IMR-90 (cell line): ENCODE results near the gene GPR3. TPM values are rescaled to one million over a fixed set of nuclear protein-coding genes. Genes with fewer than 3 reads are reported as not detected.

ENCODE experiments used
- ATAC-seq: fragments of 200-7000 bp; cut with Tn5 transposase; 2 replicates; pipeline ENCODE4 v1.9.1; 2020; ENCODE audit warnings: low read depth, mild to moderate bottlenecking, moderate library complexity
- BruUV-seq: library from RNA; stranded (reverse); fragments of 400-500 nt; replicated peaks from 2 replicates; lab custom pipeline; 2021; lab: Mats Ljungman, UMichigan
- CTCF ChIA-PET: fragments of 300-600 bp; formaldehyde crosslinking; extraction: SDS; loops from one replicate; lab custom pipeline; 2021; ENCODE audit warnings: antibody characterized with exemption; lab: Yijun Ruan, JAX
- POLR2A ChIA-PET: fragments of 300-600 bp; sonication (Branson Sonifier 250); formaldehyde crosslinking; loops from one replicate; lab custom pipeline; 2022; ENCODE audit warnings: antibody characterized with exemption; ENCODE audit not compliant: unreplicated experiment; lab: Charles Lee
- DNase-seq: peaks from one replicate; pipeline ENCODE4 v3.0.0; 2013
- H2AFZ ChIP-seq: replicated peaks from 2 replicates; pipeline ENCODE3; 2013; ENCODE audit warnings: low read length, mild to moderate bottlenecking; ENCODE audit not compliant: poor library complexity
- H2AK5ac ChIP-seq: 2 replicates; pipeline ENCODE4 v1.6.1; 2013; ENCODE audit warnings: low read depth, low read length, inconsistent platforms
- H2AK9ac ChIP-seq: replicated peaks from 2 replicates; pipeline ENCODE3; 2013; ENCODE audit warnings: mild to moderate bottlenecking, low read depth, low read length, moderate library complexity; ENCODE audit not compliant: poor library complexity
- H2BK120ac ChIP-seq: 2 replicates; pipeline ENCODE4 v1.6.1; 2013; ENCODE audit warnings: low read depth, low read length, inconsistent platforms
- H2BK15ac ChIP-seq: 3 replicates; pipeline ENCODE4 v1.6.1; 2013; ENCODE audit warnings: low read depth, low read length, inconsistent platforms
- H2BK20ac ChIP-seq: 2 replicates; pipeline ENCODE4 v1.6.1; 2013; ENCODE audit warnings: low read depth, mild to moderate bottlenecking, inconsistent platforms, low read length, moderate library complexity
- H2BK5ac ChIP-seq: 2 replicates; pipeline ENCODE4 v1.6.1; 2013; ENCODE audit warnings: mild to moderate bottlenecking, low read depth, low read length, inconsistent platforms; ENCODE audit not compliant: poor library complexity, severe bottlenecking
- H3K14ac ChIP-seq: replicated peaks from 2 replicates; pipeline ENCODE4 v1.6.1; 2013; ENCODE audit warnings: low read depth, low read length, inconsistent platforms
- H3K18ac ChIP-seq: 2 replicates; pipeline ENCODE4 v1.6.1; 2013; ENCODE audit warnings: low read depth, low read length, control low read depth
- H3K23ac ChIP-seq: 2 replicates; pipeline ENCODE4 v1.6.1; 2013; ENCODE audit warnings: low read depth, low read length, inconsistent platforms
- H3K27ac ChIP-seq: 2 replicates; pipeline ENCODE4 v1.5.1; 2013; ENCODE audit warnings: mild to moderate bottlenecking, control low read depth, low read length; ENCODE audit not compliant: insufficient read depth
- H3K27me3 ChIP-seq: 2 replicates; pipeline ENCODE4 v1.6.1; 2013; ENCODE audit warnings: low read length; ENCODE audit not compliant: control insufficient read depth, insufficient read depth
- H3K36me3 ChIP-seq: 2 replicates; pipeline ENCODE4 v1.6.1; 2013; ENCODE audit warnings: low read length, mixed read lengths; ENCODE audit not compliant: control insufficient read depth, insufficient read depth
- H3K4ac ChIP-seq: 2 replicates; pipeline ENCODE4 v1.6.1; 2013; ENCODE audit warnings: low read depth, low read length, inconsistent platforms
- H3K4me1 ChIP-seq: 2 replicates; pipeline ENCODE4 v1.6.1; 2013; ENCODE audit warnings: low read length, mixed read lengths; ENCODE audit not compliant: control insufficient read depth, insufficient read depth
- H3K4me2 ChIP-seq: 2 replicates; pipeline ENCODE4 v1.6.1; 2013; ENCODE audit warnings: low read depth, mild to moderate bottlenecking, control low read depth, low read length, moderate library complexity
- H3K4me3 ChIP-seq: 2 replicates; pipeline ENCODE4 v1.5.1; 2013; ENCODE audit warnings: low read depth, mild to moderate bottlenecking, control low read depth, low read length, moderate library complexity; ENCODE audit not compliant: insufficient read depth
- H3K56ac ChIP-seq: 2 replicates; pipeline ENCODE4 v1.6.1; 2013; ENCODE audit warnings: low read length, inconsistent platforms; ENCODE audit not compliant: insufficient read depth; ENCODE audit errors: extremely low read depth
- H3K79me1 ChIP-seq, 2 experiments: 2 replicates each; pipeline ENCODE4 v1.6.1; 2013; ENCODE audit warnings: low read length in 2 of 2, inconsistent platforms in 1 of 2, low read depth in 1 of 2
- H3K9ac ChIP-seq: 2 replicates; pipeline ENCODE4 v1.6.1; 2013; ENCODE audit warnings: low read depth, low read length, control low read depth
- H3K9me1 ChIP-seq: 2 replicates; pipeline ENCODE4 v1.6.1; 2013; ENCODE audit warnings: low read length, inconsistent platforms; ENCODE audit not compliant: insufficient read depth
- H3K9me3 ChIP-seq: 2 replicates; pipeline ENCODE4 v1.6.1; 2013; ENCODE audit warnings: low read length; ENCODE audit not compliant: control insufficient read depth, insufficient read depth
- H4K20me1 ChIP-seq: 2 replicates; pipeline ENCODE4 v1.6.1; 2013; ENCODE audit warnings: low read length, inconsistent platforms; ENCODE audit not compliant: insufficient read depth
- H4K5ac ChIP-seq: 2 replicates; pipeline ENCODE4 v1.6.1; 2013; ENCODE audit warnings: mild to moderate bottlenecking, low read depth, low read length, control low read depth
- H4K8ac ChIP-seq, 2 experiments: 2 replicates each; pipeline ENCODE4 v1.6.1; 2013; ENCODE audit warnings: low read depth in 2 of 2, low read length in 2 of 2, control low read depth in 1 of 2, inconsistent platforms in 1 of 2
- H4K91ac ChIP-seq: 2 replicates; pipeline ENCODE4 v1.6.1; 2013; ENCODE audit warnings: low read depth, low read length, inconsistent platforms; ENCODE audit not compliant: insufficient read depth
- BHLHE40 ChIP-seq: fragments of 150-350 bp; IDR thresholded peaks from 2 replicates; pipeline ENCODE4 v1.6.1; 2016; ENCODE audit warnings: mild to moderate bottlenecking, low read depth, low read length
- CEBPB ChIP-seq: IDR thresholded peaks from 2 replicates; pipeline ENCODE4 v1.6.1; 2012; ENCODE audit warnings: low read depth, low read length, improper control_type of control experiment
- ELK1 ChIP-seq: fragments of 150-350 bp; IDR thresholded peaks from 2 replicates; pipeline ENCODE4 v1.6.1; 2016; ENCODE audit warnings: low read depth, mild to moderate bottlenecking, low read length, moderate library complexity, borderline replicate concordance
- FOS ChIP-seq: fragments of 150-350 bp; IDR thresholded peaks from 2 replicates; pipeline ENCODE4 v1.6.1; 2016; ENCODE audit warnings: low read depth, low read length
- MAFK ChIP-seq: IDR thresholded peaks from 2 replicates; pipeline ENCODE4 v1.6.1; 2012; ENCODE audit warnings: low read depth, low read length, improper control_type of control experiment
- MAZ ChIP-seq: IDR thresholded peaks from 2 replicates; pipeline ENCODE4 v1.6.1; 2012; ENCODE audit warnings: low read depth, mild to moderate bottlenecking, low read length, improper control_type of control experiment, moderate library complexity, borderline replicate concordance
- NFE2L2 ChIP-seq: fragments of 150-350 bp; IDR thresholded peaks from 2 replicates; pipeline ENCODE4 v1.6.1; 2016; ENCODE audit warnings: low read depth, mild to moderate bottlenecking, low read length
- POLR2A ChIP-seq: IDR thresholded peaks from 2 replicates; pipeline ENCODE4 v1.6.1; 2012; ENCODE audit warnings: mild to moderate bottlenecking, low read depth, low read length
- RCOR1 ChIP-seq: IDR thresholded peaks from 2 replicates; pipeline ENCODE4 v1.6.1; 2012; ENCODE audit warnings: mild to moderate bottlenecking, low read length, improper control_type of control experiment; ENCODE audit not compliant: insufficient replicate concordance
- WGBS, 2 experiments: methylation state at CpG; one replicate each; pipeline versions ENCODE4 v1.1.5 to v1.1.7; 2013; ENCODE audit warnings: missing lambda C conversion rate in 2 of 2; ENCODE audit not compliant: insufficient read length in 1 of 2; ENCODE audit errors: extremely low coverage in 2 of 2; 5-methylcytosine and 5-hydroxymethylcytosine counted together
- dilution Hi-C: fragments of 300-500 bp; cut with HindIII; formaldehyde crosslinking; loops from one replicate; pipeline ENCODE4 v1.14.3; 2018; ENCODE audit warnings: low sequenced_read_pairs; ENCODE audit not compliant: unreplicated experiment
- in situ Hi-C: fragments of 300-500 bp; cut with MboI; formaldehyde crosslinking; loops from 3 replicates; pipeline ENCODE4 v1.14.3; 2019; ENCODE audit warnings: low sequenced_read_pairs, inconsistent platforms, mixed read lengths
- intact Hi-C: fragments of 100-400 bp; cut with micrococcal nuclease; formaldehyde crosslinking; loops from 2 replicates; pipeline ENCODE4 v1.10.0; 2022
- polyA plus RNA-seq, 3 experiments: library from polyadenylated mRNA; depleted of rRNA; stranded (reverse); fragments of >200 nt; gene quantifications; 2 replicates each; pipeline ENCODE4 v1.2.3, GENCODE V29; 2012; ENCODE audit warnings: low replicate concordance in 1 of 3
- total RNA-seq: library from RNA; depleted of rRNA; stranded (reverse); fragments of >200 nt; gene quantifications from 2 replicates; pipeline ENCODE4 v1.2.3, GENCODE V29; 2012

GPR3 gene
- total and polyA plus RNA-seq, 2 of the 4 experiments (the other 2 are of a cell fraction) = 0.72 to 4.8 TPM

GRCh38 chr1:27363766-27364695 lies 28.4 kb upstream of the GPR3 start:
- CTCF ChIA-PET = no interaction called here
- H4K91ac ChIP-seq = peak overlapping the region; percentile 5; the same call in 1 of the 2 replicates
- H3K9ac ChIP-seq = no peak overlapping the region
- H3K79me1 ChIP-seq = peaks cover 6 to 24% of the 10 kb centered on the region in 2 experiments; a peak in 3 of 4 replicates
- no peak overlapping the region for H3K4me3 ChIP-seq
- peak overlapping the region; percentile 33; the same call in 1 of the 2 replicates for H2AK5ac ChIP-seq
- H3K23ac ChIP-seq = no peak overlapping the region
- no peak overlapping the region for H3K56ac ChIP-seq
- H2BK120ac ChIP-seq = no peak overlapping the region
- H4K5ac ChIP-seq = no peak overlapping the region
- POLR2A ChIA-PET = no interaction called here
- peaks cover 2% of the 10 kb centered on the region; the same call in 1 of the 2 replicates for H4K20me1 ChIP-seq
- BruUV-seq = no TSS peak
- H2BK5ac ChIP-seq = no peak overlapping the region
- no peak overlapping the region; a peak in 2 of 4 replicates for H4K8ac ChIP-seq
- ATAC-seq (no peak), DNase-seq (no peak)
- H3K4me2 ChIP-seq = no peak overlapping the region
- H2BK20ac ChIP-seq = no peak overlapping the region
- peaks cover 18% of the 10 kb centered on the region for H3K9me1 ChIP-seq
- H2AK9ac ChIP-seq = peak overlapping the region; percentile 93
- no peak overlapping the region for H3K14ac ChIP-seq
- dilution Hi-C loops (no loop called here), intact Hi-C loops (no loop called here), in situ Hi-C loops (no loop called here)
- H3K27me3 ChIP-seq = no peaks in the 10 kb centered on the region
- H3K9me3 ChIP-seq = no peaks in the 10 kb centered on the region
- no peak overlapping the region for H2BK15ac ChIP-seq
- H3K36me3 ChIP-seq = peaks cover 34% of the 10 kb centered on the region
- no peak overlapping the region for H3K27ac ChIP-seq
- no peak overlapping the region; the same call in 1 of the 2 replicates for H3K4ac ChIP-seq
- peaks cover 11% of the 10 kb centered on the region for H3K4me1 ChIP-seq
- no peak for TF ChIP-seq ELK1
- no peak for TF ChIP-seq FOS
- no peak for TF ChIP-seq POLR2A
- TF ChIP-seq RCOR1 = no peak
- no peak for TF ChIP-seq MAZ
- no peak for TF ChIP-seq NFE2L2
- no peak for TF ChIP-seq MAFK
- TF ChIP-seq BHLHE40 = no peak
- TF ChIP-seq CEBPB = no peak
- no peak overlapping the region for H3K18ac ChIP-seq
- 97% methylated on average over 6 of the region's 26 CpGs; no CpG with 5 or more reads in 1 of the 2 experiments for WGBS, 2 experiments
- no peak overlapping the region for H2AFZ ChIP-seq
